Peyer's patch (tissue), 4 donors: ENCODE measurements around the gene TMEM239. TPM values are rescaled to one million over a fixed set of nuclear protein-coding genes. Genes with fewer than 3 reads are reported as not detected.

Source experiments
- DNase-seq, 3 donors: peaks; one replicate each; pipeline ENCODE4 v3.0.0-alpha.2; 2017 to 2019
- H3K27ac ChIP-seq, 4 donors: fragments of 200-600 bp; sonication (generic); one replicate each; pipeline ENCODE4 v1.5.1; 2016 to 2019
- H3K27me3 ChIP-seq, 2 donors: fragments of 200-600 bp; sonication (generic); one replicate each; pipeline ENCODE4 v1.5.1; 2019
- H3K36me3 ChIP-seq, 3 donors: fragments of 200-600 bp; sonication (generic); one replicate each; pipeline ENCODE4 v1.5.1; 2016 to 2019
- H3K4me1 ChIP-seq, 4 donors: fragments of 200-600 bp; sonication (generic); one replicate each; pipeline ENCODE4 v1.5.1; 2016 to 2019
- H3K4me3 ChIP-seq, 4 donors: fragments of 200-600 bp; sonication (generic); 1 replicate in 3 of 4; 2 replicates in 1 of 4; pipeline ENCODE4 v1.5.1; 2016 to 2019; ENCODE audit warnings: mild to moderate bottlenecking in 1 of 4
- H3K9me3 ChIP-seq, 4 donors: fragments of 200-600 bp; sonication (generic); one replicate each; pipeline ENCODE4 v1.5.1; 2016 to 2019; ENCODE audit warnings: mild to moderate bottlenecking in 1 of 4
- CTCF ChIP-seq, 6 experiments: fragments of 450-650 bp in 4 of 6; fragments of 200-600 bp in 2 of 6; sonication (generic) in 1 of 6; IDR thresholded peaks; one replicate each; pipeline ENCODE4 v1.5.1; 2017 to 2019; ENCODE audit warnings: antibody characterized with exemption in 6 of 6, mild to moderate bottlenecking in 3 of 6, moderate library complexity in 1 of 6
- POLR2A ChIP-seq, 2 donors: fragments of 450-650 bp; IDR thresholded peaks; one replicate each; pipeline ENCODE4 v1.5.1; 2017; ENCODE audit warnings: antibody characterized with exemption in 2 of 2, mild to moderate bottlenecking in 2 of 2, moderate library complexity in 2 of 2
- total RNA-seq, 4 donors: library from RNA; depleted of rRNA; stranded (reverse); fragments of >200 nt; gene quantifications; one replicate each; pipeline ENCODE4 v1.1.0, GENCODE V29; 2016

TMEM239 gene
- total RNA-seq, 4 donors from 2014 or later: not detected

- DNase-seq: peak in 1 of 3 donors; percentile 35
- no peak for TF ChIP-seq POLR2A (IDR thresholded peaks at IDR 0.05)
- no peak overlapping the region for H3K27ac ChIP-seq
These were observed 793 bp upstream of the TMEM239 start for GRCh38 chr20:2815242-2815900.

GRCh38 chr20:2816583-2817340 is 598 bp downstream of the TMEM239 start:
- no peak overlapping the region for H3K4me3 ChIP-seq
- no peaks in the 10 kb centered on the region for H3K36me3 ChIP-seq
- no peaks in the 10 kb centered on the region for H3K9me3 ChIP-seq
- H3K27ac ChIP-seq: no peak overlapping the region
- peak in 1 of 3 donors; percentile 44 for DNase-seq
- no peaks in the 10 kb centered on the region for H3K4me1 ChIP-seq
- no peak for TF ChIP-seq POLR2A (IDR thresholded peaks at IDR 0.05)
- no peak for TF ChIP-seq CTCF (IDR thresholded peaks at IDR 0.05)
- H3K27me3 ChIP-seq: peaks cover 0 to 13% of the 10 kb centered on the region in 2 donors

More at GRCh38 chr20:2815242-2815900, 793 bp upstream of the TMEM239 start:
- H3K4me1 ChIP-seq: no peaks in the 10 kb centered on the region
- no peak overlapping the region for H3K4me3 ChIP-seq
- no peaks in the 10 kb centered on the region for H3K36me3 ChIP-seq
- H3K27me3 ChIP-seq: peaks cover 0 to 1% of the 10 kb centered on the region in 2 donors
- no peaks in the 10 kb centered on the region for H3K9me3 ChIP-seq

GRCh38 chr20:2817341-2817726 is 1.2 kb downstream of the TMEM239 start:
- DNase-seq: no peak

DNA sequence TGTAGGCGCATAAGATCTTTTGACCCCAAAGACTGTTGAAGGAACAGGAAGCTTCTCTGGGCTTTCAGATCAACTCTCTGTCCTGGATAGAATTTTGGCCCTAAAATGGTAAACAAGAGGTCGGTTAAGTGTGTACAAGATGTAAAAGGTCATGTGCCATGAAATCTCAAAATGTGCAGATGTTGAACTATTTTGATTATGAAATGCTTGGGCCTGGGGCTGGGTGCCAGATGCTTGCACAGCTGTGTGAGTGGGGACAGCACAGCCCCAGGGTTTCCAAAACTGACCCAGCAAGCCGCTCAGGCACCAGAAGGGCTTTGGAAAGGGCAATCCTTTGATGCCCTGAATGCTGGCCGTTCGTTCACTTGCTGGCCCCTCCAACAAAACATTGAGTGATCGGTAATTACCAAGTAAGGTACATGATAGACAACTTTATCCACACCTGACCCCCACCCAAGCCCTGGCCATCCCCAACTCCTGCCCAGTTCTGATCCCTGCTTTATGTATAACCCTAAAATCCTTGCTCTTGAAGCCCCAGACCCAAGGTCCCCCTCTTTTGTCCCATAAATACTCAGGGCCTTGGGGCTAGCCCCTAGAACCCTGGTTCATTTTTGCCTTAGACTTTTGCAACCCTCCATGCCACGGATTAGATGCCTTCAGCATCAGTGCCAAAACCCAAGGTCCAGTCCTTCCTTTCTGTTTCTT is 1.9 kb downstream of the TMEM239 start:
- peak in 1 of 3 donors; percentile 44 for DNase-seq
- no peaks in the 10 kb centered on the region for H3K4me1 ChIP-seq
- no peaks in the 10 kb centered on the region for H3K9me3 ChIP-seq

More at GRCh38 chr20:2817341-2817726, 1.2 kb downstream of the TMEM239 start:
- TF ChIP-seq POLR2A (IDR thresholded peaks at IDR 0.05): no peak
- TF ChIP-seq CTCF (IDR thresholded peaks at IDR 0.05): no peak
- peaks cover 0 to 13% of the 10 kb centered on the region in 2 donors for H3K27me3 ChIP-seq
- no peak overlapping the region for H3K4me3 ChIP-seq
- H3K36me3 ChIP-seq: no peaks in the 10 kb centered on the region
- H3K4me1 ChIP-seq: no peaks in the 10 kb centered on the region
- no peaks in the 10 kb centered on the region for H3K9me3 ChIP-seq
- H3K27ac ChIP-seq: no peak overlapping the region

DNA sequence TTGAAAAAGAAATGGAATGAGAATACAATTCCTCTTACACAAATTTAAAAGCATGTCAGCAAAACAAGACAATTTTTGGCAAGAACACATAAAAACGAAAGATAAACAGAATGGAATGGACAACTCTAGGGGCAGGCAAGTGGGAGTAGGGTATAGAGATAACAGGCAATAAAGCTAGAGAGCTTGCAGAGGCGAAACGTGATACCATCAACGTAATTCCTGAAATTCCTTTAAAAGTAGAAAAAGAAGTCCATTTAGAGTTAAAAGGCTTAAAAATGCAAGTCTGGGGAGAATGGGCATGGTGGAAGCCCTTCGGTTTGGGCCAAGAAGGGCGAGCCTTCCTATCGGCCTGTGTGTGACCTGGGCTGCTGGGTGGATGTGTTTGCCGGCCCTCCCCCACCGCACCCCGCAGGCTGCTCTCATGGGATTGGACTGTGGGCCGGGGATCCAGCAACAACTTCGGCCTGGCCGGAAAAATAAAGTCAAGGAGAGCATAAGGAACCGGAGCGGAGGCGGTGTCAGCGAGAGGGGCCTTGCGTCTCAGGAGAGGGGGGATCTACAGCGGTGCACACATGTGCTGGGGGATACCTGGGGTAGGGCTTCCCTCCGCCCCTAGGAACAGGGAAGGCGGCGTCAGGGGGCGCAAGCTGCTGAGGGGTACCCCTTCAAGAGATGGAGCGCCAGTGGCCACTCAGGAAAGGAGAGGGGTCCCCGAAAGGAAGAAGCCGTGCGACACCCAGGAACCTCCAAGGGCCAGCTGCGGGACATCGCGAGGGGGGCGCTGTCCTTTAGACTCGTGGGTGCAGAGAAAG is 4.1 kb downstream of the TMEM239 start:
- DNase-seq: no peak
- Histone ChIP-seq H3K27ac (no peak overlapping the region), H3K4me3 (no peak overlapping the region), H3K36me3 (no peaks in the 10 kb centered on the region), H3K9me3 (no peaks in the 10 kb centered on the region), H3K4me1 (no peaks in the 10 kb centered on the region), H3K27me3 (peaks cover 0 to 13% of the 10 kb centered on the region in 2 donors)
- no peak for TF ChIP-seq POLR2A (IDR thresholded peaks at IDR 0.05)
- TF ChIP-seq CTCF (IDR thresholded peaks at IDR 0.05): no peak

More for the DNA sequence above, 1.9 kb downstream of the TMEM239 start:
- no peak overlapping the region for H3K4me3 ChIP-seq
- peaks cover 0 to 13% of the 10 kb centered on the region in 2 donors for H3K27me3 ChIP-seq
- TF ChIP-seq POLR2A (IDR thresholded peaks at IDR 0.05) (no peak), CTCF (IDR thresholded peaks at IDR 0.05) (no peak)
- no peak overlapping the region for H3K27ac ChIP-seq
- H3K36me3 ChIP-seq: no peaks in the 10 kb centered on the region
